HG02870 (cell line): ENCODE data around the gene KIFBP.
"Not testable (repeated sequence)": the region's sequence is repeated elsewhere in the genome, so short reads cannot be mapped to it uniquely, and the experiment has no call there.

ENCODE experiments used
- ATAC-seq: cut with Tn5 transposase; IDR thresholded peaks from one replicate; pipeline ENCODE4 v1.9.1; 2021; ENCODE audit warnings: mild to moderate bottlenecking, moderate library complexity; ENCODE audit not compliant: unreplicated experiment

The KIFBP gene

DNA sequence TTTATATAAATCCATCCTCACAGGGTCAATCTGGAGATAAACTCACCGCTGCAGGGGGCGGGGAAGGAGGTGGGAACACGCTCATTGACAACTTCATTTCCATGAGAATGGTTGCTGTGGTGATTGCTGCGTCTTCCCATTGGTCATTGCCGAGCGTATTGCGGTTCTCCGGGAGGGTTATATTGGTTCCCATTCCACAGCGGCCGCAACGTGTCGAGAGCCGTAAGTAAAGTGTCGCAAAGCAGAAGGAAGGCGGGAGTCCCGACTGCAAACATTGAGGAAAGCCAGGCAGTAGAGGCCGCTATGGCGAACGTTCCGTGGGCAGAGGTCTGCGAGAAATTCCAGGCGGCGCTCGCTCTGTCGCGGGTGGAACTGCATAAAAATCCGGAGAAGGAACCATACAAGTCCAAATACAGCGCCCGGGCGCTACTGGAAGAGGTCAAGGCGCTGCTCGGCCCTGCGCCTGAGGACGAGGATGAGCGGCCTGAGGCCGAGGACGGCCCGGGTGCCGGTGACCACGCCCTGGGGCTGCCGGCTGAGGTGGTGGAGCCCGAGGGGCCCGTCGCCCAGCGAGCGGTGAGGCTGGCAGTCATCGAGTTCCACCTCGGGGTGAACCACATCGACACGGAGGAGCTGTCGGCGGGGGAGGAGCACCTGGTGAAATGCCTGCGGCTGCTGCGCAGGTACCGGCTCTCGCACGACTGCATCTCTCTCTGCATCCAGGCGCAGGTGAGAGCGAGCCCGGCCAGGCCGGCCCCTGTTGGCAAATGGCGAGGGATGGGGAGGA is at the start of gene KIFBP:
TSS of gene KIFBP (plus strand) at position 274 of the 787 bp plus-strand sequence. CDS start at position 304, 30 bp downstream.
- peak; percentile 80 for ATAC-seq

DNA sequence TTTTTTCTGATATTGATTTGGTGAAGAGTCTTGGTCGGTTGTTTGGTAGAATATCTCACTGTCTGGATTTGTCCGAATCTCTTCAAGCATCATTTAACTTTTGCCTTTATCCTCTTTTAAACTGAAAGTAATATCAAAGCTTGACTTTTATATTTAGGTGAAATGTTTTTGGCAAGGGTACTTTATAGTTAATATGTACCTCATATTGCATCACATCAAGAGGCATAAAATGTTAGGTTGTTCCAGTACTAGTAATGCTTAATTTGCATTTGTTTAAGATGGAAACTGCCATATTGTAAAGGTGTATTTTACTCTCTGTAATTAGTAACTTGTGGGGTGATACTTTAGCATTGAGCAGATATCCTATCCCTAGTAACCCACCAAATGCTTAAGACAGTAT is 49.7 kb upstream of the KIFBP start:
- ATAC-seq, result no peak

DNA sequence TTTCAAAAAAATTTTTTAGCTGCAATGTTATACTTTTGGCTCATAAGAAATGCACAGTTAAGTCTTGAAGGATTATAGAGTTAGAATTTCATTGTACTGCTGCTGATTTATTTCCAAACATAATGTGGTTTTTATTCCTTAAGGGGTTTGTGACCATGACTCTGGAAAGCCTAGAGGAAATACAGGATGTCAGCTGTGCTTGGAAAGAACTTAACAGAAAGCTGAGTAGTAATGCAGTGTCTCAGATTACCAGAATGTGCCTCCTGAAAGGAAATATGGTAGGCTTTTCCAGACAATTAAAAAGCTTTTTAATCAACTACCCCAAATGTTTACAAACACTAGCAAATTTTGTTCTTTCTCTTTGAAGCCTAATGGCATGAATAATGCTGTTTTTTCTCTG is 47.7 kb upstream of the KIFBP start:
- not testable (repeated sequence) for ATAC-seq

DNA sequence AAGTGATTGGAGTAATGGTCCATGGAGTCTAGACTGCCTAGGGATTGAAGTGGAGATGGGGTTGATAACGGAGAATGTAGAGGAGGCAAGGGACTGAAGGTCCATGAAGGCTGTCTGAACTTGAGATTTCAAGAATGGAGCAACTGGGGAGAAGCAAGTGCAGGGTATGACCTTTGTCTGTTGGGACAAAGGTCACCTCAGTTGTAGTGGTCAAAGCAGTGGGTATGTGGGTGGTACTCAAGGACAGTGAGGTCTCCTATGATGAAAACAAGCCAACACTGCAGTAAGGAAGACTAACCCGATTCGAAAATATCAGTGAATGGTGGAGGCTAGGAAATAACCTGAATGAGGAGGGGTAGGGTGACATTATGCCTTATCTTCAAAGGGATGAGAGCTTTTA is 38.0 kb upstream of the KIFBP start:
- ATAC-seq, result no peak

- ATAC-seq, result no peak
These were observed 33.7 kb upstream of the KIFBP start for GRCh38 chr10:68954904-68955303.

DNA sequence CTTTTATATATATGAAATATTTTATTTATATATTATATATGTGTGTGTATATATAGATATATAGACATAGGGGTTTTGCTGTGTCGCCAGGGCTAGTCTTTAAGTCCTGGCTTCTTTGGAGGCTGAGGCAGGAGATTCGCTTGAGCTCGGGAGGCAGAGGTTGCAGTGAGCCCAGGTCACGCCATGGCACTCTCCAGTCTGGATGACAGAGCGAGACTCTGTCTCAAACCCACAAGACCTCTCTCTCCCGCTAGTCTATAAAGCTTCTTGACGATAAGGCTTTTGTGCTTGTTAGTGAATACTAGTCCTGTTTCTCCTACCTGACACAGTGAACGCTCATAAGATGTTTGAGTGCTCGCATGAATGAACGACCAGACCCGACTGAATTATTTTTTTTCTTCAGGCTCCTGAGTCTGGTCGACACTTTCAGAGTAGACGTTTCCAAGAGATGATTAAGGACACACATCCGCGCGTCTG is 33.2 kb upstream of the KIFBP start:
- peak; percentile 5 for ATAC-seq

- ATAC-seq, result peak; percentile 83
These were observed 32.6 kb upstream of the KIFBP start, which contains the start of gene DDX21 for GRCh38 chr10:68955832-68956532. Gene DDX21 (plus strand): TSS chr10:68956170. CDS start chr10:68956226, 56 bp downstream.

DNA sequence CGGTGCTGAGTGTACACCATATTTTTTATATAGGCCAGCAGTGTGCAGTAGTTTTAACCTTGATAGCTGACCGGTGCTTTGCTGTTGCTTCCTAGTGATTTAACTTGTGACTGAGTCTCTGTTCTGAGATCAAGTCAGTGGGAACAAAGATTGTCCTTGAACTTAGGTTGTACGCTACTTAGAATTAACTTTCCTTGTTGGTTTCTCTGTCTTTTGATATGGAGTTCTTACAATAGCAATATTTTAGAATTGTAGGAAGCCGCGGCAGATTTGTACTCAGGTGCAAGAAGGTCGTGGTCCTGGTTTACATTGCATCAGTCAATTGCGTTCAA is 31.4 kb upstream of the KIFBP start:
- ATAC-seq, result no peak

DNA sequence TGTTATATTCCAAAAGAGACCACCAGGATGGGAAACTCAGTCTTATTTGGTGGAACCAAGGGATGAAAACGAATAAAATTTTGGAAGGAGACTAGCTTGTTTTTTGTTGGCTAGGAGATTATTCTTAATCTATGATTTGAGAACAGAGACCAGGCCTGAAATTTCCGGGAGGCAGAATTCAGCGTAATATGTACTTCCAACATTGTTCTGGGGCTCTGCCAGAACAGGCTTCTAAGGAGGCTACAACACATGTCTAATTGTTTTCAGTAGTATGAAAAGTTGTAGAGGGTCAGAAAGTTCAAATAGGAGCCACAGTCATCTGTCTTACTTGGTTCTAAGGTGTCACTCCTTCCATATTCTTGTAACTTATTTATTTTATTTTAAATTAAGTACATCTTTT is 30.9 kb upstream of the KIFBP start:
- no peak for ATAC-seq

- no peak for ATAC-seq
These were observed 28.7 kb upstream of the KIFBP start for GRCh38 chr10:68959695-68960527.

DNA sequence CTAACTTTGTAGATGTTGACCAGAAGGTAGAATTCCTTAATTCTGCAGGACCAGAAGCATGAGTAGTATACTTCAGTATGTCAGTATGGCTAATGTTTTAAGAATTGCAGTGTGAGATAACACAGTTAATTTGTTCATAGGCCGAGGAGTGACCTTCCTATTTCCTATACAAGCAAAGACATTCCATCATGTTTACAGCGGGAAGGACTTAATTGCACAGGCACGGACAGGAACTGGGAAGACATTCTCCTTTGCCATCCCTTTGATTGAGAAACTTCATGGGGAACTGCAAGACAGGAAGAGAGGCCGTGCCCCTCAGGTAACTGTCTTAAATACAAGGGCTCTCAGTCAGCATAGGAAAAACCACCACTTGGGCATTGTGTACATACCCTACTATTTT is 25.5 kb upstream of the KIFBP start:
- ATAC-seq, result no peak

DNA sequence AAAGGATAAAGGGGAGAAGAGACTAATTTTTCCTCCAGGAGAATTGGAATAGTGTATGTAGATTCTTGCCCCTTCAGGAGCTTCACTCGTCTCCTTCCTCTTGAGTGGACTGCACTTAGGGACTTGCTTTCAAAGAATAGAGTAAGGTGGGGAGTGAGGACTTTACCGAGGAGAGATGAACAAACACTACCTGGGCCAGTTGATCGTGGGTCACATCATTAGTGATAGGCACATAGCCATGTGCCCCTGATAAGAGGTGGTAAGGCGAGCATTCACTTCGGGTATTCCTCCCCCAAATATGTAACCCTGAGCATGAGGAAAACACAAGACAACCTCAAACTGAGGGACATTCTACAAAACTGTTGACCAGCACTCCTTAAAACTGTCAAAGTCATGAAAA is 14.6 kb upstream of the KIFBP start:
- ATAC-seq, result no peak

GRCh38 chr10:68975936-68976473 is 12.6 kb upstream of the KIFBP start:
- not testable (repeated sequence) for ATAC-seq

- ATAC-seq, result not testable (repeated sequence)
These were observed 8.9 kb upstream of the KIFBP start for GRCh38 chr10:68979738-68980137.

GRCh38 chr10:68981074-68981473 is 7.5 kb upstream of the KIFBP start:
- no peak for ATAC-seq

DNA sequence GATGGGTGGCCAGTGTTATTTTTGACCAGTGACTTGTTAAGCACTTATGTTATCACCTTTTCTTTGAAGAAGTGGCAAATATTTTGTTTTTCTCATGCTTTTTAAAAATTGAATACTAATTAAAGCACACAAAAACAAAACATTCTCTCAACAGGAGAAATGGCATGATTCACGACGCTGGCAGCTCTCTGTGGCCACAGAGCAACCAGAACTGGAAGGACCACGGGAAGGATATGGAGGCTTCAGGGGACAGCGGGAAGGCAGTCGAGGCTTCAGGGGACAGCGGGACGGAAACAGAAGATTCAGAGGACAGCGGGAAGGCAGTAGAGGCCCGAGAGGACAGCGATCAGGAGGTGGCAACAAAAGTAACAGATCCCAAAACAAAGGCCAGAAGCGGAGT is 6.2 kb upstream of the KIFBP start:
- ATAC-seq, result no peak

- no peak for ATAC-seq
These were observed 992 bp upstream of the KIFBP start for GRCh38 chr10:68987611-68988010.

GRCh38 chr10:68989317-68989990 is 851 bp downstream of the KIFBP start:
- no peak for ATAC-seq

GRCh38 chr10:68992636-68993440 is 4.2 kb downstream of the KIFBP start:
- no peak for ATAC-seq

DNA sequence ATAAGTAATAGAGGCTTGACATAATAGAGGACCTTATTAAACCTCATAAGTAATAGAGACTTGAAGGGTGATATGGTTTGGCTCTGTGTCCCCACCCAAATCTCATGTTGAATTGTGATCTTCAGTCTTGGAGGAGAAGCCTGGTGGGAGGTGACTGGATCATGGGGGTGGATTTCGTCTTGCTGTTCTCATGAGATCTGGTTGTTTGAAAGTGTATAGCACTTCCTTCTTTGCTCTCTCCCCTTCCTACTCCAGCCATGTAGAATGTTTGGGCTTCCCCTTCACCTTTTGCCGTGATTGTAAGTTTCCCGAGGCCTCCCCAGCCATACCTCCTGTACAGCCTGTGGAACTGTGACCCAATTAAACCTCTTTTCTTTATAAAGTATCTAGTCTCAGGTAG is 8.6 kb downstream of the KIFBP start:
- peak; percentile 19 for ATAC-seq
